Spleen (tissue), 11 donors: ENCODE results near the gene MEF2C. TPM values are rescaled to one million over a fixed set of nuclear protein-coding genes. Genes with fewer than 3 reads are reported as not detected.

ENCODE experiments used
- DNase-seq: peaks from one replicate; pipeline ENCODE4 v3.0.0-alpha.2; 2020
- H3K27ac ChIP-seq, 8 donors: fragments of 200-600 bp; sonication (generic) in 7 of 8; 1 replicate in 4 of 8; 2 replicates in 4 of 8; pipeline versions ENCODE4 v1.5.0 to v1.8.0; 2016 to 2021; ENCODE audit warnings: inconsistent platforms in 4 of 8, mild to moderate bottlenecking in 4 of 8, moderate library complexity in 1 of 8
- H3K27me3 ChIP-seq, 7 donors: fragments of 200-600 bp; sonication (generic) in 6 of 7; replicated peaks in 1 of 7; 1 replicate in 4 of 7; 2 replicates in 3 of 7; pipeline versions ENCODE4 v1.5.0 to v1.8.0; 2016 to 2021; ENCODE audit warnings: inconsistent platforms in 3 of 7, mild to moderate bottlenecking in 1 of 7
- H3K36me3 ChIP-seq, 6 donors: fragments of 200-600 bp; sonication (generic) in 5 of 6; 1 replicate in 4 of 6; 2 replicates in 2 of 6; pipeline versions ENCODE4 v1.5.0 to v1.8.0; 2016 to 2021; ENCODE audit warnings: inconsistent platforms in 2 of 6
- H3K4me1 ChIP-seq, 6 donors: fragments of 200-600 bp; sonication (generic) in 5 of 6; 1 replicate in 3 of 6; 2 replicates in 3 of 6; pipeline versions ENCODE4 v1.5.0 to v1.8.0; 2016 to 2021; ENCODE audit warnings: inconsistent platforms in 3 of 6
- H3K4me3 ChIP-seq, 8 donors: fragments of 200-600 bp; sonication (generic) in 7 of 8; 1 replicate in 4 of 8; 2 replicates in 4 of 8; pipeline versions ENCODE4 v1.5.0 to v1.8.0; 2016 to 2021; ENCODE audit warnings: inconsistent platforms in 4 of 8, mild to moderate bottlenecking in 4 of 8, moderate library complexity in 2 of 8
- H3K9me3 ChIP-seq, 8 donors: fragments of 200-600 bp; sonication (generic) in 7 of 8; 1 replicate in 4 of 8; 2 replicates in 4 of 8; pipeline versions ENCODE4 v1.5.0 to v1.8.0; 2016 to 2021; ENCODE audit warnings: inconsistent platforms in 4 of 8
- POLR2A ChIP-seq, 3 donors: fragments of 450-650 bp; IDR thresholded peaks; one replicate each; pipeline ENCODE4 v1.5.1; 2017; ENCODE audit warnings: antibody characterized with exemption in 3 of 3, mild to moderate bottlenecking in 1 of 3
- POLR2AphosphoS5 ChIP-seq, 3 donors: sonication (generic); formaldehyde crosslinking; IDR thresholded peaks; one replicate each; pipeline ENCODE4 v1.5.1; 2017; ENCODE audit warnings: antibody characterized with exemption in 3 of 3
- WGBS, 5 donors: extraction: QIAGEN DNeasy Blood & Tissue Kit in 3 of 5; methylation state at CpG; one replicate each; pipeline versions ENCODE4 v1.1.5 to v1.1.7; 2013 to 2018; 5-methylcytosine and 5-hydroxymethylcytosine counted together
- intact Hi-C: fragments of 100-400 bp; cut with DNase I; formaldehyde crosslinking; loops from one replicate; pipeline ENCODE4 v1.15.0; 2023; ENCODE audit warnings: low total_unique reads
- polyA plus RNA-seq, 3 donors: library from polyadenylated mRNA; stranded (reverse); fragments of 200-250 nt; gene quantifications; one replicate each; pipeline ENCODE4 v1.2.1, GENCODE V29; 2013
- total RNA-seq, 7 donors: library from RNA; depleted of rRNA in 3 of 7; stranded (reverse); fragments of >200 nt in 3 of 7; fragmentation: NEBNext Ultra II Directional in 4 of 7; extraction: Animal tissue kit (Norgen Biotek cat#: 25700) in 4 of 7; gene quantifications; one replicate each; pipeline versions ENCODE4 v1.1.0 to v1.2.1, GENCODE V29; 2016 to 2021
- TF ChIP-seq, protein P1 (sequence below), 11 experiments: fragments of 200-600 bp in 7 of 11; fragments of 450-650 bp in 4 of 11; sonication (generic) in 4 of 11; IDR thresholded peaks in 8 of 11; conservative IDR thresholded peaks in 3 of 11; 1 replicate in 7 of 11; 2 replicates in 4 of 11; pipeline versions ENCODE4 v1.4.0 to v1.8.0; 2016 to 2021; ENCODE audit warnings: antibody characterized with exemption in 11 of 11, inconsistent platforms in 4 of 11, mild to moderate bottlenecking in 1 of 11
- donor health status: healthy with polysubstance abuse.
- donor health status: DM: no; HTN: no; CAD: no; lungs with moderate emphysema.
- donor health status: DM: no; HTN: no; CAD: no.
- donor health status: Bipolar disorder and iron deficiency.
- donor health status: healthy.
- donor health status: DM: no; HTN: no; CAD: no.
- donor health status: DM: yes; HTN: yes; CAD: no.

Gene MEF2C
- total and polyA plus RNA-seq, 10 donors: 19.3 to 153 (median 120) TPM

DNA sequence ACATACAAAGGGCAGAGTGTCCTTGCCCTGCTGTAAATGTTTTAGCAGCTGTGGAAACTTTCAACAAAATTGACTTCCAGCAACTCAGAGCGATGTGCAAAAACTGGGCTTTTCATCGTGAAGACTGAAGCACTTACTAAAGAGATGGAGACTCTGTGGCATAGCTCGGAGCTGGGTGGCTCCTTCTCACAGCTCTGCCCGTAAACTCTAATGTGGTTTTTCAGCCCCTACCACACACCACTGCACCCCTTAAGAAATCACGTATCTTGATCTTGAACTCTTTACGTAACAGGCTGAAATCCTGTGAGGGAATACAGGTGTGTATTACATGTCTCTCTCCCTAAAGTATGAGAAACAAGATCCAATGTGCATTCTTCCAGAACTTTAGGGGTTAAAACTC is 124.4 kb downstream of the MEF2C start:
- no peak for DNase-seq
- Histone ChIP-seq H3K4me3 (no peak overlapping the region), H3K27ac (no peak overlapping the region), H3K4me1 (peaks cover 0 to 15% (median 4%) of the 10 kb centered on the region in 6 donors), H3K9me3 (no peaks in the 10 kb centered on the region), H3K36me3 (peaks cover 0 to 80% (median 30%) of the 10 kb centered on the region in 6 donors), H3K27me3 (no peaks in the 10 kb centered on the region)
- 60 to 86% (median 72%) methylated on average over 6 of the region's 6 CpGs for WGBS, 5 donors
- intact Hi-C loops: no loop called here
- no peak for TF ChIP-seq POLR2A (IDR thresholded peaks at IDR 0.05)
- TF ChIP-seq, protein P1, sequence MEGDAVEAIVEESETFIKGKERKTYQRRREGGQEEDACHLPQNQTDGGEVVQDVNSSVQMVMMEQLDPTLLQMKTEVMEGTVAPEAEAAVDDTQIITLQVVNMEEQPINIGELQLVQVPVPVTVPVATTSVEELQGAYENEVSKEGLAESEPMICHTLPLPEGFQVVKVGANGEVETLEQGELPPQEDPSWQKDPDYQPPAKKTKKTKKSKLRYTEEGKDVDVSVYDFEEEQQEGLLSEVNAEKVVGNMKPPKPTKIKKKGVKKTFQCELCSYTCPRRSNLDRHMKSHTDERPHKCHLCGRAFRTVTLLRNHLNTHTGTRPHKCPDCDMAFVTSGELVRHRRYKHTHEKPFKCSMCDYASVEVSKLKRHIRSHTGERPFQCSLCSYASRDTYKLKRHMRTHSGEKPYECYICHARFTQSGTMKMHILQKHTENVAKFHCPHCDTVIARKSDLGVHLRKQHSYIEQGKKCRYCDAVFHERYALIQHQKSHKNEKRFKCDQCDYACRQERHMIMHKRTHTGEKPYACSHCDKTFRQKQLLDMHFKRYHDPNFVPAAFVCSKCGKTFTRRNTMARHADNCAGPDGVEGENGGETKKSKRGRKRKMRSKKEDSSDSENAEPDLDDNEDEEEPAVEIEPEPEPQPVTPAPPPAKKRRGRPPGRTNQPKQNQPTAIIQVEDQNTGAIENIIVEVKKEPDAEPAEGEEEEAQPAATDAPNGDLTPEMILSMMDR (IDR thresholded peaks at IDR 0.05 in 8 of 11, conservative IDR thresholded peaks at IDR 0.05 in 3 of 11): no peak
- no peak for TF ChIP-seq POLR2AphosphoS5 (IDR thresholded peaks at IDR 0.05)

DNA sequence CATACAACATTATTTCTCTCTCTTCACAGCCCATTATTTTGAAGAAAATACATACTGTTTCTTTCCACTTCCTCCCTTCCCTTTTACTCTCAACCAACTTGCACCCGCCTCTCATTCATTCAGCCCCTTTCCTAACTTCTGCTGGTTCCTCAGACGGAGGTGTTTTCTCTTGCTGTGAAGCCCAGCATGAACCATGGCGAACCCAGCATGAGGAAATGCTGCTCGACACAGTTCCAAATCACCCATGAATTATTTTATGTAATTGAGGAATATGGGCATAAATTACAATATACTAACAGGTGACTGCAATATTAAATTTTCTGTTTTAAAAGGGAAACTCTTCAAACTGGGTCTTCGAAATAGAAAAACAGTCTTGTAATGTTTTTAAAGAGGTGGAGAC is 124.8 kb downstream of the MEF2C start:
- no peak for DNase-seq
- TF ChIP-seq POLR2AphosphoS5 (IDR thresholded peaks at IDR 0.05): no peak
- no peak for TF ChIP-seq POLR2A (IDR thresholded peaks at IDR 0.05)
- TF ChIP-seq, protein P1 (IDR thresholded peaks at IDR 0.05 in 8 of 11, conservative IDR thresholded peaks at IDR 0.05 in 3 of 11): no peak
- H3K9me3 ChIP-seq: no peaks in the 10 kb centered on the region
- H3K27ac ChIP-seq: no peak overlapping the region
- no peaks in the 10 kb centered on the region for H3K27me3 ChIP-seq
- H3K4me1 ChIP-seq: peaks cover 0 to 15% (median 4%) of the 10 kb centered on the region in 6 donors
- no peak overlapping the region for H3K4me3 ChIP-seq
- intact Hi-C loops: no loop called here
- 77 to 88% (median 85%) methylated on average over 5 of the region's 5 CpGs for WGBS, 5 donors
- H3K36me3 ChIP-seq: peaks cover 0 to 83% (median 33%) of the 10 kb centered on the region in 6 donors

DNA sequence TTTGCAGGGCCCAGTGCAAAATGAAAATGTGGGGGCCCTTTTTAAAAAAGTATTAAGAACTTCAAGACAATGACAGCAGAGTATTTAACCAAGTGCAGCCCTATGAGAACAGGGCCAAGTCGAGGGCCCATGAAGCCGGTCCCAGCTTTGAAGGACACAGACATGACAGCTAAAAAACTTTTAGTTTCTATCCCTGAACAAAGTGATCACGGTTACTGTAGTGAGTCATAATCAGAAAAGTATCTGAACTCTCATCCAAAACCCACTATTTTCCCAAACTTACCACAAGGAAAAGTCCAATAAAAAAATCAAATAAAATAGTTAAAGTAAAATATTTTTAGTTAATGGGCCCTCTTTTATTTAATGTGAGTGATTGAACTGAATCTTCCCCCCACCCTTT is 126.0 kb downstream of the MEF2C start:
- H3K27me3 ChIP-seq: no peaks in the 10 kb centered on the region
- TF ChIP-seq, protein P1 (IDR thresholded peaks at IDR 0.05 in 8 of 11, conservative IDR thresholded peaks at IDR 0.05 in 3 of 11): no peak
- TF ChIP-seq POLR2A (IDR thresholded peaks at IDR 0.05) (no peak), POLR2AphosphoS5 (IDR thresholded peaks at IDR 0.05) (no peak)
- WGBS, 5 donors: 65 to 85% (median 71%) methylated on average over 3 of the region's 3 CpGs

DNA sequence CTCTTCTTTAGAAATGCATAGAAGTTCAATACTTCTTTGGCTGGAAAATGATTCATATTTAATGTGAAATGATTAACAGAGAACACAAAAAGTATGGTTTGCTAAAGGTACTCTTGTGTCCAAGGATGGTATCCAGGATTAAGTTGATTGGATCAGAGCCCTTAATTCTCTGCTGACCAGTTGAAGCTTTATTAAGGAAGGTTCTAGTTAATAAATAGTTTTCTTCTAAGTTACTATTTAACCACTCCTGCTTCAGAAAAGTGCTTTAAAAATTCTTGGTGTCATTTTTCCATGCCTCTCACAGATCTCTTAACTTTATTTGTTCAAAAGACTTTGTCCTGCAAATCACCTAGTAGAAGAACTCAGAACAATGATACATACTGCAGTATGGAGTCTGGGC is 134.3 kb downstream of the MEF2C start:
- no peak overlapping the region for H3K27ac ChIP-seq
- H3K36me3 ChIP-seq: peaks cover 0 to 95% (median 29%) of the 10 kb centered on the region in 6 donors
- TF ChIP-seq POLR2A (IDR thresholded peaks at IDR 0.05) (no peak), POLR2AphosphoS5 (IDR thresholded peaks at IDR 0.05) (no peak)
- TF ChIP-seq, protein P1 (IDR thresholded peaks at IDR 0.05 in 8 of 11, conservative IDR thresholded peaks at IDR 0.05 in 3 of 11): no peak
- no peak for DNase-seq
- H3K4me3 ChIP-seq: no peak overlapping the region
- H3K4me1 ChIP-seq: peaks cover 0 to 14% (median 0%) of the 10 kb centered on the region in 6 donors
- H3K9me3 ChIP-seq: no peaks in the 10 kb centered on the region
- intact Hi-C loops: no loop called here
- H3K27me3 ChIP-seq: no peaks in the 10 kb centered on the region

More for the DNA sequence above, 126.0 kb downstream of the MEF2C start:
- Histone ChIP-seq H3K36me3 (peaks cover 0 to 93% (median 34%) of the 10 kb centered on the region in 6 donors), H3K9me3 (no peaks in the 10 kb centered on the region), H3K4me3 (no peak overlapping the region), H3K27ac (no peak overlapping the region), H3K4me1 (peaks cover 0 to 13% (median 4%) of the 10 kb centered on the region in 6 donors)
- intact Hi-C loops: no loop called here
- DNase-seq: no peak
